Mammary epithelial cell (primary cell): ENCODE results near the gene CDH4.

Source experiments
- CTCF ChIP-seq, 2 donors: IDR thresholded peaks in 1 of 2; conservative IDR thresholded peaks in 1 of 2; 2 replicates each; pipeline ENCODE4 v1.5.1; 2011 to 2012; ENCODE audit warnings: inconsistent platforms in 2 of 2, low read length in 2 of 2, mild to moderate bottlenecking in 2 of 2, control low read depth in 1 of 2, low read depth in 1 of 2; ENCODE audit not compliant: insufficient read depth in 1 of 2; ENCODE audit errors: extremely low read depth in 1 of 2
- EZH2 ChIP-seq: IDR thresholded peaks from 2 replicates; pipeline ENCODE4 v1.6.1; 2012; ENCODE audit warnings: low read length, inconsistent platforms, borderline replicate concordance

GRCh38 chr20:61875996-61876395 is 623.9 kb downstream of the CDH4 start:
- TF ChIP-seq CTCF (conservative IDR thresholded peaks at IDR 0.05 in 1 of 2, IDR thresholded peaks at IDR 0.05 in 1 of 2; ENCODE audit: extremely low read depth in 1 of 2, insufficient read depth in 1 of 2, low read depth in 1 of 2, low read length in 2 of 2) (no peak), EZH2 (no peak)
